Measurements from ENCODE around the gene RASAL2. TPM values are rescaled to one million over a fixed set of nuclear protein-coding genes. Genes with fewer than 3 reads are reported as not detected.
A peak's percentile ranks its signal among the peaks of the same experiment; 100 is the strongest.

RASAL2 gene
- total and polyA plus RNA-seq, 4 donors, result 1.9 to 37.3 (median 22.2) TPM

- ATAC-seq (ENCODE audit: low FRiP score) (no peak), DNase-seq (peak in 1 of 2 donors; percentile 70)
- H3K4me3 ChIP-seq (ENCODE audit: low read length in 2 of 2), result no peak overlapping the region
- no peaks in the 10 kb centered on the region for H3K27me3 ChIP-seq (ENCODE audit: control insufficient read depth in 1 of 2, insufficient read depth in 2 of 2, low read length in 1 of 2)
- no peak overlapping the region for H3K27ac ChIP-seq (ENCODE audit: low read depth in 1 of 2, low read length in 2 of 2)
- 2 to 5% methylated on average over 5 of the region's 5 CpGs for WGBS, 2 donors
- intact Hi-C loops (cut with DNase I), result no loop called here
- H3K4me1 ChIP-seq (ENCODE audit: control insufficient read depth in 1 of 2, insufficient read depth in 2 of 2, low read length in 2 of 2), result no peaks in the 10 kb centered on the region
- no peaks in the 10 kb centered on the region for H3K9me3 ChIP-seq (ENCODE audit: control insufficient read depth, low read length)
- H3K36me3 ChIP-seq (ENCODE audit: control insufficient read depth in 1 of 2, insufficient read depth in 2 of 2, low read length in 1 of 2), result no peaks in the 10 kb centered on the region
These were observed 38.8 kb upstream of the RASAL2 start for GRCh38 chr1:178055093-178055492.

GRCh38 chr1:178055779-178056471, 38.0 kb upstream of the RASAL2 start:
- Histone ChIP-seq H3K36me3 (ENCODE audit: control insufficient read depth in 1 of 2, insufficient read depth in 2 of 2, low read length in 1 of 2) (no peaks in the 10 kb centered on the region), H3K27ac (ENCODE audit: low read depth in 1 of 2, low read length in 2 of 2) (no peak overlapping the region), H3K9me3 (ENCODE audit: control insufficient read depth, low read length) (no peaks in the 10 kb centered on the region), H3K27me3 (ENCODE audit: control insufficient read depth in 1 of 2, insufficient read depth in 2 of 2, low read length in 1 of 2) (no peaks in the 10 kb centered on the region), H3K4me3 (ENCODE audit: low read length in 2 of 2) (no peak overlapping the region), H3K4me1 (ENCODE audit: control insufficient read depth in 1 of 2, insufficient read depth in 2 of 2, low read length in 2 of 2) (peaks cover 0 to 2% of the 10 kb centered on the region in 2 donors)
- DNase-seq (peak in 1 of 2 donors; percentile 64), ATAC-seq (ENCODE audit: low FRiP score) (no peak)
- intact Hi-C loops (cut with DNase I), result no loop called here
- WGBS, 2 donors, result 75 to 77% methylated on average over 8 of the region's 8 CpGs

- H3K9me3 ChIP-seq (ENCODE audit: control insufficient read depth, low read length), result no peaks in the 10 kb centered on the region
- H3K27ac ChIP-seq (ENCODE audit: low read depth in 1 of 2, low read length in 2 of 2), result no peak overlapping the region
- no peaks in the 10 kb centered on the region for H3K27me3 ChIP-seq (ENCODE audit: control insufficient read depth in 1 of 2, insufficient read depth in 2 of 2, low read length in 1 of 2)
- no peaks in the 10 kb centered on the region for H3K36me3 ChIP-seq (ENCODE audit: control insufficient read depth in 1 of 2, insufficient read depth in 2 of 2, low read length in 1 of 2)
- H3K4me3 ChIP-seq (ENCODE audit: low read length in 2 of 2), result no peak overlapping the region
- ATAC-seq (ENCODE audit: low FRiP score) (no peak), DNase-seq (no peak)
- intact Hi-C loops (cut with DNase I), result no loop called here
- peaks cover 2 to 8% of the 10 kb centered on the region in 2 donors for H3K4me1 ChIP-seq (ENCODE audit: control insufficient read depth in 1 of 2, insufficient read depth in 2 of 2, low read length in 2 of 2)
- 87 to 89% methylated on average over 11 of the region's 11 CpGs for WGBS, 2 donors
These were observed 36.7 kb upstream of the RASAL2 start for GRCh38 chr1:178057141-178057765.

- no peak overlapping the region for H3K27ac ChIP-seq (ENCODE audit: low read depth in 1 of 2, low read length in 2 of 2)
- DNase-seq (no peak), ATAC-seq (ENCODE audit: low FRiP score) (peak; percentile 13)
- no peaks in the 10 kb centered on the region for H3K27me3 ChIP-seq (ENCODE audit: control insufficient read depth in 1 of 2, insufficient read depth in 2 of 2, low read length in 1 of 2)
- 50 to 56% methylated on average over 7 of the region's 7 CpGs for WGBS, 2 donors
- H3K4me3 ChIP-seq (ENCODE audit: low read length in 2 of 2), result no peak overlapping the region
- H3K4me1 ChIP-seq (ENCODE audit: control insufficient read depth in 1 of 2, insufficient read depth in 2 of 2, low read length in 2 of 2), result peaks cover 2 to 8% of the 10 kb centered on the region in 2 donors
- intact Hi-C loops (cut with DNase I), result no loop called here
- no peaks in the 10 kb centered on the region for H3K36me3 ChIP-seq (ENCODE audit: control insufficient read depth in 1 of 2, insufficient read depth in 2 of 2, low read length in 1 of 2)
- H3K9me3 ChIP-seq (ENCODE audit: control insufficient read depth, low read length), result no peaks in the 10 kb centered on the region
These were observed 35.9 kb upstream of the RASAL2 start for GRCh38 chr1:178057912-178058534.

- DNase-seq (no peak), ATAC-seq (ENCODE audit: low FRiP score) (no peak)
- Histone ChIP-seq H3K36me3 (ENCODE audit: control insufficient read depth in 1 of 2, insufficient read depth in 2 of 2, low read length in 1 of 2) (no peaks in the 10 kb centered on the region), H3K27ac (ENCODE audit: low read depth in 1 of 2, low read length in 2 of 2) (peak overlapping the region in 1 of 2 donors; percentile 17), H3K4me1 (ENCODE audit: control insufficient read depth in 1 of 2, insufficient read depth in 2 of 2, low read length in 2 of 2) (peaks cover 2 to 8% of the 10 kb centered on the region in 2 donors), H3K9me3 (ENCODE audit: control insufficient read depth, low read length) (no peaks in the 10 kb centered on the region), H3K4me3 (ENCODE audit: low read length in 2 of 2) (no peak overlapping the region), H3K27me3 (ENCODE audit: control insufficient read depth in 1 of 2, insufficient read depth in 2 of 2, low read length in 1 of 2) (no peaks in the 10 kb centered on the region)
- 33 to 41% methylated on average over 9 of the region's 9 CpGs for WGBS, 2 donors
- intact Hi-C loops (cut with DNase I), result no loop called here
These were observed 32.9 kb upstream of the RASAL2 start for GRCh38 chr1:178060789-178061556.

- Histone ChIP-seq H3K4me3 (ENCODE audit: low read length in 2 of 2) (no peak overlapping the region), H3K9me3 (ENCODE audit: control insufficient read depth, low read length) (no peaks in the 10 kb centered on the region), H3K27ac (ENCODE audit: low read depth in 1 of 2, low read length in 2 of 2) (no peak overlapping the region), H3K27me3 (ENCODE audit: control insufficient read depth in 1 of 2, insufficient read depth in 2 of 2, low read length in 1 of 2) (no peaks in the 10 kb centered on the region), H3K4me1 (ENCODE audit: control insufficient read depth in 1 of 2, insufficient read depth in 2 of 2, low read length in 2 of 2) (peaks cover 2 to 8% of the 10 kb centered on the region in 2 donors), H3K36me3 (ENCODE audit: control insufficient read depth in 1 of 2, insufficient read depth in 2 of 2, low read length in 1 of 2) (no peaks in the 10 kb centered on the region)
- ATAC-seq (ENCODE audit: low FRiP score) (no peak), DNase-seq (no peak)
- intact Hi-C loops (cut with DNase I), result no loop called here
- WGBS, 2 donors, result 89 to 100% methylated on average over 1 of the region's 1 CpG
These were observed 32.3 kb upstream of the RASAL2 start for GRCh38 chr1:178061620-178062019.

GRCh38 chr1:178064191-178064821, 29.6 kb upstream of the RASAL2 start:
- no peaks in the 10 kb centered on the region for H3K36me3 ChIP-seq (ENCODE audit: control insufficient read depth in 1 of 2, insufficient read depth in 2 of 2, low read length in 1 of 2)
- H3K27me3 ChIP-seq (ENCODE audit: control insufficient read depth in 1 of 2, insufficient read depth in 2 of 2, low read length in 1 of 2), result no peaks in the 10 kb centered on the region
- intact Hi-C loops (cut with DNase I), result no loop called here
- H3K4me1 ChIP-seq (ENCODE audit: control insufficient read depth in 1 of 2, insufficient read depth in 2 of 2, low read length in 2 of 2), result peaks cover 2 to 8% of the 10 kb centered on the region in 2 donors
- H3K9me3 ChIP-seq (ENCODE audit: control insufficient read depth, low read length), result no peaks in the 10 kb centered on the region
- ATAC-seq (ENCODE audit: low FRiP score) (no peak), DNase-seq (no peak)
- H3K27ac ChIP-seq (ENCODE audit: low read depth in 1 of 2, low read length in 2 of 2), result no peak overlapping the region
- 88 to 90% methylated on average over 8 of the region's 8 CpGs for WGBS, 2 donors
- no peak overlapping the region for H3K4me3 ChIP-seq (ENCODE audit: low read length in 2 of 2)

- Histone ChIP-seq H3K36me3 (ENCODE audit: control insufficient read depth in 1 of 2, insufficient read depth in 2 of 2, low read length in 1 of 2) (no peaks in the 10 kb centered on the region), H3K27ac (ENCODE audit: low read depth in 1 of 2, low read length in 2 of 2) (no peak overlapping the region), H3K4me3 (ENCODE audit: low read length in 2 of 2) (no peak overlapping the region), H3K27me3 (ENCODE audit: control insufficient read depth in 1 of 2, insufficient read depth in 2 of 2, low read length in 1 of 2) (no peaks in the 10 kb centered on the region), H3K9me3 (ENCODE audit: control insufficient read depth, low read length) (no peaks in the 10 kb centered on the region), H3K4me1 (ENCODE audit: control insufficient read depth in 1 of 2, insufficient read depth in 2 of 2, low read length in 2 of 2) (peaks cover 2 to 8% of the 10 kb centered on the region in 2 donors)
- ATAC-seq (ENCODE audit: low FRiP score), result no peak
- no peak for DNase-seq
- WGBS, 2 donors, result 91 to 97% methylated on average over 3 of the region's 3 CpGs
- intact Hi-C loops (cut with DNase I), result no loop called here
These were observed 28.7 kb upstream of the RASAL2 start for GRCh38 chr1:178065250-178065649.
